CD4-positive, alpha-beta T cell treated with Interleukin-12 subunit alpha and Interleukin-12 subunit beta, for 1 hour (primary cell): Measurements from ENCODE around the gene OPCML.

Experiments
- DNase-seq: peaks from one replicate; pipeline ENCODE4 v3.0.0-alpha.2; 2020

The OPCML gene

GRCh38 chr11:132872211-132872610, 660.1 kb downstream of the OPCML start:
- no peak for DNase-seq

- DNase-seq, result no peak
These were observed 665.3 kb downstream of the OPCML start for GRCh38 chr11:132866783-132867545.

- DNase-seq, result no peak
These were observed 666.7 kb downstream of the OPCML start for GRCh38 chr11:132865623-132866022.

GRCh38 chr11:132864811-132865576, 667.3 kb downstream of the OPCML start:
- no peak for DNase-seq

- DNase-seq, result no peak
These were observed 669.4 kb downstream of the OPCML start for GRCh38 chr11:132862933-132863332.

- DNase-seq, result no peak
These were observed 670.2 kb downstream of the OPCML start for GRCh38 chr11:132862137-132862536.

GRCh38 chr11:132859306-132859705, 673.0 kb downstream of the OPCML start:
- no peak for DNase-seq

GRCh38 chr11:132858223-132858622, 674.1 kb downstream of the OPCML start:
- no peak for DNase-seq

GRCh38 chr11:132856032-132856431, 676.3 kb downstream of the OPCML start:
- no peak for DNase-seq

GRCh38 chr11:132855516-132855915, 676.8 kb downstream of the OPCML start:
- no peak for DNase-seq

GRCh38 chr11:132853886-132854285, 678.4 kb downstream of the OPCML start:
- no peak for DNase-seq

- no peak for DNase-seq
These were observed 679.9 kb downstream of the OPCML start for GRCh38 chr11:132852361-132852760.

- DNase-seq, result no peak
These were observed 681.1 kb downstream of the OPCML start for GRCh38 chr11:132851247-132851646.

GRCh38 chr11:132850266-132850665, 682.0 kb downstream of the OPCML start:
- DNase-seq, result no peak

- DNase-seq, result no peak
These were observed 684.0 kb downstream of the OPCML start for GRCh38 chr11:132848336-132848735.

GRCh38 chr11:132846075-132846474, 686.2 kb downstream of the OPCML start:
- DNase-seq, result no peak

- DNase-seq, result no peak
These were observed 687.2 kb downstream of the OPCML start for GRCh38 chr11:132844956-132845696.

- DNase-seq, result no peak
These were observed 691.6 kb downstream of the OPCML start for GRCh38 chr11:132840660-132841059.

GRCh38 chr11:132840191-132840590, 692.1 kb downstream of the OPCML start:
- DNase-seq, result no peak

- no peak for DNase-seq
These were observed 692.9 kb downstream of the OPCML start for GRCh38 chr11:132839236-132839945.

- DNase-seq, result no peak
These were observed 693.7 kb downstream of the OPCML start for GRCh38 chr11:132838627-132839026.

GRCh38 chr11:132831272-132831671, 701.0 kb downstream of the OPCML start:
- DNase-seq, result no peak

GRCh38 chr11:132824642-132825041, 707.7 kb downstream of the OPCML start:
- DNase-seq, result no peak
